Ascending aorta (tissue), 2 donors: ENCODE measurements around the gene PODNL1. TPM values are rescaled to one million over a fixed set of nuclear protein-coding genes. Genes with fewer than 3 reads are reported as not detected.

Experiments
- DNase-seq, 2 donors: peaks; one replicate each; pipeline ENCODE4 v3.0.0-alpha.2; 2019; ENCODE audit warnings: low spot score in 2 of 2
- H3K27ac ChIP-seq, 2 donors: fragments of 200-600 bp; sonication (generic); one replicate each; pipeline ENCODE4 v1.5.1; 2016 to 2017; ENCODE audit warnings: mild to moderate bottlenecking in 1 of 2
- H3K27me3 ChIP-seq: fragments of 200-600 bp; sonication (generic); one replicate; pipeline ENCODE4 v1.5.1; 2017
- H3K36me3 ChIP-seq, 2 donors: fragments of 200-600 bp; sonication (generic); one replicate each; pipeline ENCODE4 v1.5.1; 2016
- H3K4me1 ChIP-seq, 2 donors: fragments of 200-600 bp; sonication (generic); one replicate each; pipeline ENCODE4 v1.5.1; 2016 to 2017; ENCODE audit warnings: mild to moderate bottlenecking in 1 of 2
- H3K4me3 ChIP-seq, 2 donors: fragments of 200-600 bp; sonication (generic); one replicate each; pipeline ENCODE4 v1.5.1; 2016 to 2017; ENCODE audit warnings: mild to moderate bottlenecking in 1 of 2
- H3K9me3 ChIP-seq, 2 donors: fragments of 200-600 bp; sonication (generic); one replicate each; pipeline ENCODE4 v1.5.1; 2016
- intact Hi-C: fragments of 100-400 bp; cut with DNase I; formaldehyde crosslinking; loops from one replicate; pipeline ENCODE4 v1.15.1; 2023
- total RNA-seq: library from RNA; depleted of rRNA; stranded (reverse); fragments of >200 nt; gene quantifications from one replicate; pipeline ENCODE4 v1.1.0, GENCODE V29; 2016
- TF ChIP-seq, protein P1 (sequence below), 3 experiments: fragments of 200-600 bp in 2 of 3; fragments of 450-650 bp in 1 of 3; sonication (generic) in 2 of 3; IDR thresholded peaks; one replicate each; pipeline ENCODE4 v1.5.1; 2016 to 2019; ENCODE audit warnings: antibody characterized with exemption in 3 of 3, mild to moderate bottlenecking in 1 of 3, moderate library complexity in 1 of 3

Gene PODNL1
- total RNA-seq, 1 donor from 2014 or later: 12.9 TPM

DNA sequence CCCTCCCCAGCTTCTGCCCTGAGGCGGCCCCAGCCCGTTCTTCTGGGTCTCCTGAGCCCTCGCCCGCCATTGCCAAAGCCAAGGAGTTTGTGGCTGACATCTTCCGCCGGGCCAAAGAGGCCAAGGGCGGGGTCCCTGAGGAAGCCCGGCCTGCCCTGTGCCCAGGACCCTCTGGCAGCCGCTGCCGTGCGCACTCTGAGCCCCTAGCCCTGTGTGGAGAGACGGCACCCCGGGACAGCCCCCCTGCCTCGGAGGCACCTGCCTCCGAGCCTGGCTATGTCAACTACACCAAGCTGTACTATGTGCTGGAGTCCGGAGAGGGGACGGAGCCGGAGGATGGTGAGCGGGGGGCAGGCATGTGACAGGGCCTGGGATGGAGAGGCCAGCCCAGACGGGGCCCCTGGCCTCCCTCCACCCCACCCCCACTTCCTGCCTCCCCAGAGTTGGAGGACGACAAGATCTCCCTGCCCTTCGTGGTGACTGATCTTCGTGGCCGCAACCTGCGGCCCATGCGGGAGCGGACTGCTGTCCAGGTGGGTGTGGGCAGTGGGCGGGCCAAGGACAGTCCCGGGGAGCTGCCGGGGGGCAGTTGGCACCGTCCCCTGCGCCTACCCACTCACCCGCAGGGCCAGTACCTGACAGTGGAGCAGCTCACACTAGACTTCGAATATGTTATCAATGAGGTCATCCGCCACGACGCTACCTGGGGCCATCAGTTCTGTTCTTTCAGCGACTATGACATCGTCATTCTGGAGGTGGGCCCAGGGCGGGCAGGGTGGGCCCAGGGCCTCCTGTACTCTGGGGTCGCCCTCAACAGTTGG, 21.1 kb upstream of the PODNL1 start:
- H3K36me3 ChIP-seq: peaks cover 70 to 71% of the 10 kb centered on the region in 2 donors
- intact Hi-C loops: no loop called here
- TF ChIP-seq, protein P1, sequence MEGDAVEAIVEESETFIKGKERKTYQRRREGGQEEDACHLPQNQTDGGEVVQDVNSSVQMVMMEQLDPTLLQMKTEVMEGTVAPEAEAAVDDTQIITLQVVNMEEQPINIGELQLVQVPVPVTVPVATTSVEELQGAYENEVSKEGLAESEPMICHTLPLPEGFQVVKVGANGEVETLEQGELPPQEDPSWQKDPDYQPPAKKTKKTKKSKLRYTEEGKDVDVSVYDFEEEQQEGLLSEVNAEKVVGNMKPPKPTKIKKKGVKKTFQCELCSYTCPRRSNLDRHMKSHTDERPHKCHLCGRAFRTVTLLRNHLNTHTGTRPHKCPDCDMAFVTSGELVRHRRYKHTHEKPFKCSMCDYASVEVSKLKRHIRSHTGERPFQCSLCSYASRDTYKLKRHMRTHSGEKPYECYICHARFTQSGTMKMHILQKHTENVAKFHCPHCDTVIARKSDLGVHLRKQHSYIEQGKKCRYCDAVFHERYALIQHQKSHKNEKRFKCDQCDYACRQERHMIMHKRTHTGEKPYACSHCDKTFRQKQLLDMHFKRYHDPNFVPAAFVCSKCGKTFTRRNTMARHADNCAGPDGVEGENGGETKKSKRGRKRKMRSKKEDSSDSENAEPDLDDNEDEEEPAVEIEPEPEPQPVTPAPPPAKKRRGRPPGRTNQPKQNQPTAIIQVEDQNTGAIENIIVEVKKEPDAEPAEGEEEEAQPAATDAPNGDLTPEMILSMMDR (IDR thresholded peaks at IDR 0.05): no peak

DNA sequence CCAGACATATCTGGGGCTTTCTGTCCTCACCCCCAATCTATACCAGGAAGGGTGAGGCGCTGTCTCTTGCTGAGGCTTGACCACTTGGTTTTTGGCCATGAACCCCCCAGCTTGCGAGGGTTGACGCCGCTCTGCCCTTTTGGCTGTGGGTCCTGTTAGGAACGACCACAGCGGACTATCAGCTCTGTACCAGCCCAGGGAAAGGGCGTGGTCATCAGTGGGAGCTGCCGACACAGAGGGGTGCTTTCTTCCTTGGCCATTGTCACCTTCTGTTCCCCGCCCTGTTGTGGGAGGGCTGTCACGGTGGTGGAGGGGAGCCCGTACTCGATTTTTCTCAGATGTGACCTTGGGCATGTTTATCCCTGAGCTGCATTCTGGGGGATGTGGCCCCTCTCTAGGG, 19.8 kb upstream of the PODNL1 start:
- Histone ChIP-seq H3K27me3 (no peaks in the 10 kb centered on the region), H3K27ac (no peak overlapping the region), H3K36me3 (peaks cover 64 to 68% of the 10 kb centered on the region in 2 donors), H3K9me3 (no peaks in the 10 kb centered on the region), H3K4me1 (peaks cover 5 to 11% of the 10 kb centered on the region in 2 donors), H3K4me3 (no peak overlapping the region)
- TF ChIP-seq, protein P1 (IDR thresholded peaks at IDR 0.05): no peak
- intact Hi-C loops: no loop called here
- no peak for DNase-seq

More for the DNA sequence above, 21.1 kb upstream of the PODNL1 start:
- Histone ChIP-seq H3K4me3 (no peak overlapping the region), H3K27ac (no peak overlapping the region), H3K27me3 (no peaks in the 10 kb centered on the region), H3K4me1 (no peaks in the 10 kb centered on the region), H3K9me3 (no peaks in the 10 kb centered on the region)
- no peak for DNase-seq

DNA sequence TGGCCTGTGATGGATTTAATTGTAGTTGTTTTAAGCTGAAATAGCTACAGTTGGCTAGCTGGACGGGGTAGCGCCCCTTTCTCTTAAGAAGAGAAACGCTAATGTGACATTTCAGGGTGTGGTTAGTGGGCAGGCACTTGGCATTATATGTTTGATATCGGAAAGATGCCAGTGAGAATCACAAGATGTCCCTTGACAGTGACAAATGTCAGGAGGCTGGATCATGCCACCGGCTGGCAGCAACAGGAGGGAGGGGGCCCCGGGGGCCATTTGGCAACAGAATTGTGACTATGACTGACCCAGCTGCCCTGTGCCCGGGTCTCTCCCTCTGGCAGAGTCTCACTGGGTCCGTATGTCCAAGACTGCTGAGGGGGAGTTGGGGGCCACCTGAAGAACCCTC, 18.8 kb upstream of the PODNL1 start:
- Histone ChIP-seq H3K4me3 (no peak overlapping the region), H3K4me1 (peaks cover 6 to 12% of the 10 kb centered on the region in 2 donors), H3K27ac (no peak overlapping the region), H3K36me3 (peaks cover 56 to 63% of the 10 kb centered on the region in 2 donors), H3K27me3 (no peaks in the 10 kb centered on the region), H3K9me3 (no peaks in the 10 kb centered on the region)
- intact Hi-C loops: no loop called here
- TF ChIP-seq, protein P1 (IDR thresholded peaks at IDR 0.05): no peak
- DNase-seq: no peak

DNA sequence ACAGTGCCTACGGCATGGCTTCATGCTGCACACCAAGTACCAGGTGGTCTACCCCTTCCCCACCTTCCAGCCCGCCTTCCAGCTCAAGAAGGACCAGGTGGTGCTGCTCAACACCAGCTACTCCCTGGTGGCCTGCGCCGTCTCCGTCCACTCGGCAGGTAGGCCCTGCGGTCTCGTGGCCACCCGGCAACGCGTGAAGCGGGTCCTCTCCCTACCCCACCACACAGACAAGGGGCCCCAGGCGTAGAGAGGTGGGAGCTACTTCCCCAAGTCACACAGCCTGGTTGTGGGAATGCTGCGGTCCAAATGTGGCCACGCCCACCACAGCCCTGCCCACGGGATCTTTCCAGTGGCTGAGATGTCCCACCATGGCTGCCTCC, 18.1 kb upstream of the PODNL1 start:
- no peak overlapping the region for H3K27ac ChIP-seq

DNA sequence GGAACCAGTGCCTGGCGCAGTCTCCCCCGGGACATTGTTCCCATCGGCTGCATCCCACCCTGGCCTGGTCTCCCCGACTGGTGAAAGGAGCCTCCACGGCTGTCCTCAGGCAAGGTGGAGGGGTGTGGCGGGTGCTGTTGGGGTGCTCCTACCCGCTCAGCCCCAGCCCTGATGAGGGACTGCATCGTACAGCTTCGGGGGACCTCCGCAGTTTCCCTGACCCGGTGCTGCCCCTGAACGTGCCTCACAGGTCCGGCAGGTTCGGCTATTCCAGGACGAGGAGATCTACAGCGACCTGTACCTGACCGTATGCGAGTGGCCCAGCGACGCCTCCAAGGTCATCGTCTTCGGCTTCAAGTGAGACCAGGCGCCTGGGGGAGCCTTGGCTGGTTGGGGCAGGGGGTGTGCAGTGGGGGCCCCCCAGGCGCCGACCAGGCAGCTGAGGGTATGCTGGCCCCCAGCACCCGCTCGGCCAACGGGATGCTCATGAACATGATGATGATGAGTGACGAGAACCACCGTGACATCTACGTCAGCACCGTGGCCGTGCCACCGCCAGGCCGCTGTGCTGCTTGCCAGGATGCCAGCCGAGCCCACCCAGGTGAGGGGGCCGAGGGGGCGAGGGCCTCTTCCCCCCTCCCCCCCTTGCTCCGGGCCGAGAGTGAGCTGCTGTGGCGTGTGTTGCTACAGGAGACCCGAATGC, 17.6 kb upstream of the PODNL1 start:
- no peaks in the 10 kb centered on the region for H3K27me3 ChIP-seq
- TF ChIP-seq, protein P1 (IDR thresholded peaks at IDR 0.05): no peak
- peaks cover 50 to 56% of the 10 kb centered on the region in 2 donors for H3K36me3 ChIP-seq
- no peak overlapping the region for H3K4me3 ChIP-seq
- H3K4me1 ChIP-seq: peaks cover 6 to 12% of the 10 kb centered on the region in 2 donors
- intact Hi-C loops: no loop called here
- no peak overlapping the region for H3K27ac ChIP-seq
- H3K9me3 ChIP-seq: no peaks in the 10 kb centered on the region
- DNase-seq: no peak

More for the DNA sequence above, 18.1 kb upstream of the PODNL1 start:
- no peaks in the 10 kb centered on the region for H3K27me3 ChIP-seq
- peaks cover 6 to 12% of the 10 kb centered on the region in 2 donors for H3K4me1 ChIP-seq
- DNase-seq: no peak
- TF ChIP-seq, protein P1 (IDR thresholded peaks at IDR 0.05): no peak
- peaks cover 50 to 62% of the 10 kb centered on the region in 2 donors for H3K36me3 ChIP-seq
- no peaks in the 10 kb centered on the region for H3K9me3 ChIP-seq
- no peak overlapping the region for H3K4me3 ChIP-seq
- intact Hi-C loops: no loop called here
